ENCODE results near the gene BNC2. TPM values are rescaled to one million over a fixed set of nuclear protein-coding genes. Genes with fewer than 3 reads are reported as not detected.

BNC2 gene
- total RNA-seq, 1 donor from 2014 or later = not detected

DNA sequence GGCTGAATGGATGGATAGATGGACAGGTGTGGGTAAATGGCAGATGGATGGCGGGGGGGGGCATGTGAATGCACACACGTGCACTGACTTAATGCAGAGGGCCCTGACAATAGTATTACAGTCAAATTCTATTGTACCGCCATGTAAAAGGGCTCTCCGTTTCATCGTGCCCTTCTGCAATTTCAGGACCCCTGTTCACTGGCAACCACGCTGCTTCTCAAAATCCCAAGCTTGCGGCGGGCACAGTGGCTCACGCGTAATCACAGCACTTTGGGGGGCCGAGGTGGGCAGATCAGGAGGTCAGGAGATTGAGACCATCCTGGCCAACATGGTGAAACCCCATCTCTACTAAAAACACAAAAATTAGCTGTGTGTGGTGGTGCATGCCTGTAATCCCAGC, 211.4 kb downstream of the BNC2 start:
- no peaks in the 10 kb centered on the region for H3K27me3 Mint-ChIP-seq (ENCODE audit: insufficient read depth)
- H3K4me3 Mint-ChIP-seq = no peak overlapping the region
- intact Hi-C loops (cut with micrococcal nuclease) = no loop called here
- peaks cover 5% of the 10 kb centered on the region for H3K9me3 Mint-ChIP-seq
- no peaks in the 10 kb centered on the region for H3K36me3 Mint-ChIP-seq (ENCODE audit: low read depth)
- no peak for DNase-seq (ENCODE audit: low spot score)
- no peaks in the 10 kb centered on the region for H3K4me1 Mint-ChIP-seq (ENCODE audit: low read depth)
- no peak overlapping the region for H3K27ac Mint-ChIP-seq

DNA sequence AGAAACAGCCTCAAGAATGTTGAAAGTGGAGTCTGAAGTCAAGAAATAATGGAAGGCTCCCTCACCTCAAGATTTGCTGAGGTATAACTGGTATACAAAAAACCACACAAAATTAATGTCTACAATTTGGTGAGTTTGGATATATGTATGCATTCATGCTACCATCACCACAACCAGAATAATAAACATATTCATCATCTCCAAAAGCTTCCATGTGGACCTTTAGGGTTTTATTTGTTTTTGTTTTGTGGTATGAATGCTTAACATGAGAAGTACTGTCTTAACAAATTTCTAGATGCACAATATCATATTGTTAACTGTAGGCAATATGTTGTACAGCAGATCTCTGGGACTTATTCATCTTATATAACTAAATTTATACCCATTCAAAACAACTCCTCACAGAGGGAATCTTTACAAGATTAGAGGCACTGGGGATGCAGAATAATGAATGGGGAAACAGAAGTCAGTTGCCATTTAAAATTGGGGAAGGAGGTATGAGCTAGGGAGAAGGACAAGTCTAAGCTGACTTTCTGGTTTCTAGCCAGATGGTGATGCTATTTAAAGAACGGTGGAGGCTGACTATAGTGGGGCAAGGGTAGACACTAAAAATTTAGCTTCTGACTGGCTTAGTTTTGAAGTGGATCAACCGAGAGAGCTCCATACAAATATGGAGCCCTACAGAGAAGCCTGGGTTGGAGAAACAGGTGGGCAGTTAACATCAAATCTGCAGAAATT, 213.9 kb downstream of the BNC2 start:
- no peak overlapping the region for H3K27ac Mint-ChIP-seq
- H3K9me3 Mint-ChIP-seq = peaks cover 5% of the 10 kb centered on the region
- DNase-seq (ENCODE audit: low spot score) = no peak
- H3K4me1 Mint-ChIP-seq (ENCODE audit: low read depth) = no peaks in the 10 kb centered on the region
- intact Hi-C loops (cut with micrococcal nuclease) = no loop called here
- no peaks in the 10 kb centered on the region for H3K27me3 Mint-ChIP-seq (ENCODE audit: insufficient read depth)
- no peaks in the 10 kb centered on the region for H3K36me3 Mint-ChIP-seq (ENCODE audit: low read depth)
- H3K4me3 Mint-ChIP-seq = no peak overlapping the region

DNA sequence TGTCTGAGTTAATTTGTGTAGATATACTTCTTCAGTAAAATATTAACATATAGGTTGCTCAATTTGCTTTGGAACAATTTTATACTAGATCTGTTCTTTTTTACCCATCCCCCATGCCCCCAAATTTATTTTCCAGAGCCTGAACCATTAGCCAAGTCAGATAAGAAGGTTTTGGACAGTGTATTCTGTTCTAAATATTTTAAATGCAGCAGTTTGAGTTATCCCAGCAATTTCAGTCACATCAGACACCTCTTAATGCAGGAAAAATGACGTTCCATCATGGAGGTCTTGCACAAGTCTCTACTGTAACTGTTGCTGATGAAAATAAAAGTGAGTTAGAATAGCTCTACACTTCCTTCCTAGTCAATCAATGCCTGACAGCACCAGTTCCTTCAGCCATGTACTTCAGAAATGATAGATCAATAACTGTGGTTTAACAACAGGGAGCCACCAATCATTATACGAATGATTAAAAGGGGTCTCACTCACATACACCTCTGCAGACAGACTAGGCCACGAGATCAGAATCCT, 215.8 kb downstream of the BNC2 start:
- no peak overlapping the region for H3K4me3 Mint-ChIP-seq
- H3K36me3 Mint-ChIP-seq (ENCODE audit: low read depth) = no peaks in the 10 kb centered on the region
- DNase-seq (ENCODE audit: low spot score) = no peak
- H3K4me1 Mint-ChIP-seq (ENCODE audit: low read depth) = no peaks in the 10 kb centered on the region
- no peak overlapping the region for H3K27ac Mint-ChIP-seq
- intact Hi-C loops (cut with micrococcal nuclease) = no loop called here
- peaks cover 5% of the 10 kb centered on the region for H3K9me3 Mint-ChIP-seq
- H3K27me3 Mint-ChIP-seq (ENCODE audit: insufficient read depth) = no peaks in the 10 kb centered on the region

DNA sequence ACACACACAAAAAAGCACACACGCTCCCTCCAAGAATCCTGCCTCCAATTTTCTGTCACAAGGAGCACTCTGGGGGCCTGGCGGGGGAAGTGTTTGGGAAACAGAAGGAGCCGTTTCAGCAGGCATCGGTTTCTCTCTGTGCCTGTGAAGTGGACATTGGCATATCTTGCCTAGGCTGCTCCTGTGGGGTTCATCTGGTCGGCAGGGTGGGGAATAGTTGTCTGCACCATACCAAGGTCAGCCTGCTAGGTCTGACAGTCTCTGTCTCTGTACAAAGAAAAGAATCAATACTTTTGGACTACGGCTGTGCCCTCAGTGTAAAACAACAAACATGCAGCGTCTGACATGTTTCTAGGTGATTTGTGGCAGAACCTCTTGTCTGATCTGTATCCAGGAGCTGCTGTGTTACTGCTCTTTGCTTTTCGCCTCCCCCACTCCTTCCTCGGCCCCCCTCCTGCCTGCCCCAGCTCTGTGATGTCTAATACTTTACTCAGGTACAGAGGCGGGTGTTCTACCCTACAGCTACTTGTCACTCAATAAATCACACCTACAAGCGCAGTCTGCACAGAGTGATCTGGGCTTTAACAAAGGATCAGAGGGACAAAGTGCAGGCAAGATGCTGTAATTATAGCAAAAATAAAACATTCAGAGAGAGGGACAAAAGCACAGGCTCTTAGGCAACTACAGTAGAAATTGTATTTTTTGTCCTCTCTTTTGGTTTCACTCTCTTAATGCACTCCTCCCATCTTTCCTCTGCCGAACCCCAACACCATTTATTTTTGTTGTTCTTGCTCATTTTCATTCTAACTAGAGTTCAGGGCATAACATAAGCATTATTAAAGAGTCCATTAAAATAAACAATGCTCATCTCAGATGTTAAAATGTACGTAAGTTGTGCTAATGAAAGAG, 216.7 kb downstream of the BNC2 start:
- no peak for DNase-seq (ENCODE audit: low spot score)
- H3K9me3 Mint-ChIP-seq = peaks cover 5% of the 10 kb centered on the region

DNA sequence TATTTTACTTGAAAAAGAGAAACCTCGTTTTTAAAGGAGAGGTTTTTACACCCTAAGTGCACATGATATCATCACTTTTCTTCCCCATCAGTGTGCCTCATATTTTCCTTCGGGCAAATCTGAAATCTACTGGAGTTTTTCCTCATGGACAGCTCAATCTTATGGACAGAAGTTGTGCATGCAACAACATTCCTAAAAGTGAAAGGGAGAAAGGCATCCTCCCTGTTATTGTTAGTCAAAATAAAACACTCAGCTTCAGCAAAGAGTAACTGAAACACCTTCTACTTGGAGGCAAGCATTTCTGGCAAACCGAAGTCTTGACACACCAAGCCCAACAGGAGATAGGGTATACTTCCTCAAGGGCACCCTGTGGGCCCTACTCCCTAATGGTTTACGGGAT, 217.9 kb downstream of the BNC2 start:
- intact Hi-C loops (cut with micrococcal nuclease) = no loop called here
- Mint-ChIP-seq H3K9me3 (peaks cover 5% of the 10 kb centered on the region), H3K27ac (no peak overlapping the region), H3K36me3 (ENCODE audit: low read depth) (no peaks in the 10 kb centered on the region), H3K4me3 (no peak overlapping the region), H3K27me3 (ENCODE audit: insufficient read depth) (no peaks in the 10 kb centered on the region), H3K4me1 (ENCODE audit: low read depth) (no peaks in the 10 kb centered on the region)
- DNase-seq (ENCODE audit: low spot score) = no peak

More for the DNA sequence above, 216.7 kb downstream of the BNC2 start:
- no peaks in the 10 kb centered on the region for H3K36me3 Mint-ChIP-seq (ENCODE audit: low read depth)
- no peaks in the 10 kb centered on the region for H3K27me3 Mint-ChIP-seq (ENCODE audit: insufficient read depth)
- H3K4me1 Mint-ChIP-seq (ENCODE audit: low read depth) = no peaks in the 10 kb centered on the region
- H3K27ac Mint-ChIP-seq = no peak overlapping the region
- H3K4me3 Mint-ChIP-seq = no peak overlapping the region
- intact Hi-C loops (cut with micrococcal nuclease) = no loop called here

DNA sequence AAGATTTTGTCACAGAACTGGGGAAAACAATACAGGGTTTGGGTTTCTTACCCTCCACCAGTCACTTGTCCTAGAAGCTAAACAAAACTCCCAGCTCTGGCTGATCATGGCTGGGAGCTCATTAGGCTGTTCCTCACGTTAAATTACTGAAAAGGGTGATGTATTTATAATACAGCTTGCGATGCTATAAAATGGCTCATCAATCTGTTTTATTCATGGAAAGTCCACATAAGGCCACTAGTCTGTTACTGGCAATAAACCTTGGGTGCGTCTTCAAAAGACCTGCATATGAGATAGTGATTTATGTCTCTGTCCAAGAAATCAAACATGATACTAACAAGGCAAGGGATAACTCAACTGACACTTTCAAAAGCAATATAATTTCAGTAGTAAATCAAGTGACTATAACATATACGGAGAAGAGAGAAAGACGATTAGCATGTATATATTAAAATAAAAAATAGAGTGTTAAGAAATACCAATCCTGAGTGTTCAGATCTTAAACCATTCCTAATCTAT, 219.0 kb downstream of the BNC2 start:
- no peak for DNase-seq (ENCODE audit: low spot score)
- peaks cover 5% of the 10 kb centered on the region for H3K9me3 Mint-ChIP-seq
- H3K4me1 Mint-ChIP-seq (ENCODE audit: low read depth) = no peaks in the 10 kb centered on the region
- H3K27me3 Mint-ChIP-seq (ENCODE audit: insufficient read depth) = no peaks in the 10 kb centered on the region
- H3K36me3 Mint-ChIP-seq (ENCODE audit: low read depth) = no peaks in the 10 kb centered on the region
- no peak overlapping the region for H3K4me3 Mint-ChIP-seq
- intact Hi-C loops (cut with micrococcal nuclease) = no loop called here
- H3K27ac Mint-ChIP-seq = no peak overlapping the region

DNA sequence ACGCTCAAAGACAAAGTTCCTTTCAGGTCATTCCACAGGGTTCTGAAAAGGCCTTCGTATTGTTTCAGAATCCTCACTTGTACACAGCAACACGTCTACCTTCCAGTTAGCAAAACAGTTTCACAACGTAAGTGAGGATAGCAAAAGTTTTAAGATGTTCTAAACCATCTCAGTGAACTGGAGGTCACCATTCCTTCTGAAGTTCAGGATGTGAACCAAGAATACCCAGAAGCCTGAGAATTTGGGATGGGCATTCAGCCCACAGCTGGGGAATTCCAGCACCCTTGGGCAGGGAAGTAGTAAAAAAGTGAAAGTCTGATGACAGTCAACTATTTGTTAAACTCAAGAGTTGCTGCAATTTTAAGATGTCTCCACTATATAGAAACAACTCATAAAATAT, 224.5 kb downstream of the BNC2 start:
- DNase-seq (ENCODE audit: low spot score) = no peak
- no peaks in the 10 kb centered on the region for H3K9me3 Mint-ChIP-seq
- no peaks in the 10 kb centered on the region for H3K36me3 Mint-ChIP-seq (ENCODE audit: low read depth)
- H3K27me3 Mint-ChIP-seq (ENCODE audit: insufficient read depth) = no peaks in the 10 kb centered on the region
- no peak overlapping the region for H3K27ac Mint-ChIP-seq
- intact Hi-C loops (cut with micrococcal nuclease) = no loop called here
- no peaks in the 10 kb centered on the region for H3K4me1 Mint-ChIP-seq (ENCODE audit: low read depth)
- no peak overlapping the region for H3K4me3 Mint-ChIP-seq

DNA sequence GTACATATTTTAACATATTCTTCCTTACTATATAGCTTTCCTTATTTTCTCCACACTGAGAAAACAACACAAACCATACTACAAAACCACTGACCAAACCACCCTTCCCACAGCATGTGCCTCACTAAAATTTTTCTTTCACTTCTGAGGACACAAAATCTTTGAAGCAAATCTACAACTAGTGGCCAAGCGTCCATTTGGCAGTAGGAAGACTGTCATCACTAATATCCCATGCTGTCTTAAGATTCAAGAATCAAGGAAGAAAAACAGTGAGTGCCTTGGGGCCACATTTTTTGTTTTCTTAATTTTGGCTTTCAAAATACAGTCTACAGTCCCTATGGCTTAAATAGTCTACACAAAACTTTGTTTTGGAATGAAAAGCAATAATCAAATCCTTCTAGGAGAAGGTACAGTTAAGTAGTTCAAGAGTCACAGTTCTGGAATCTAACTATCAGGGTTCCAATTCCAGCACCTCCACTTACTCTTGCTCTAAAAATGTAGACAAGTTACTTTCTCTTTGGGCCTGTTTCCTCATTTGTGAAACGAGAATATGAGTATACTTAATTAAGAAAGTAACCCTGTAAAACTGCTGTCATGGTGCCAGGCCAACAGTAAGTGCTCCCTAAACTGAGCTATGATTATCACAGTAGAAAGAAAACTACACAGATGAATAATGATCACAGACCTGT, 227.9 kb downstream of the BNC2 start:
- no peak for DNase-seq (ENCODE audit: low spot score)
- Mint-ChIP-seq H3K4me1 (ENCODE audit: low read depth) (no peaks in the 10 kb centered on the region), H3K4me3 (no peak overlapping the region), H3K27me3 (ENCODE audit: insufficient read depth) (no peaks in the 10 kb centered on the region), H3K9me3 (no peaks in the 10 kb centered on the region), H3K36me3 (ENCODE audit: low read depth) (no peaks in the 10 kb centered on the region), H3K27ac (no peak overlapping the region)
- intact Hi-C loops (cut with micrococcal nuclease) = no loop called here

DNA sequence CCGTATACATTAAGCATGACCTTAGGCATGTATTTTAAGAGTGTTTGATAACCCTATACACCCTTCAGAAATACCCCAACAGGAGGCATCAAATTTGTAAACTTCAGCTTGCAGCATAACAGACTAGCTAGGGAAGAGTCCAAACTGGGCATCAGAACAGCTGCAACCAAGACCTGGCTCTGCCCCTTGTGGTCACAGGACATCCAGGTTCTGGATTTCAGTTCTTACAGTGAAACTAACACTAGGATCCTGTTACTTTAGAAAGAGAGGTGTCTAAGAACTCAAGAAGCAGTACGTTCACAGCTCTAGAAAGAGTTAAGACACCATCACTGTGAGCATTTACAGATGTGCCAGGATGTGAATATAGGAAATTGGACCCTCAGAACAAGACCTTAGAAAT, 229.8 kb downstream of the BNC2 start:
- intact Hi-C loops (cut with micrococcal nuclease) = no loop called here
- Mint-ChIP-seq H3K27me3 (ENCODE audit: insufficient read depth) (no peaks in the 10 kb centered on the region), H3K9me3 (no peaks in the 10 kb centered on the region), H3K27ac (no peak overlapping the region), H3K4me3 (no peak overlapping the region), H3K4me1 (ENCODE audit: low read depth) (no peaks in the 10 kb centered on the region), H3K36me3 (ENCODE audit: low read depth) (no peaks in the 10 kb centered on the region)
- no peak for DNase-seq (ENCODE audit: low spot score)

DNA sequence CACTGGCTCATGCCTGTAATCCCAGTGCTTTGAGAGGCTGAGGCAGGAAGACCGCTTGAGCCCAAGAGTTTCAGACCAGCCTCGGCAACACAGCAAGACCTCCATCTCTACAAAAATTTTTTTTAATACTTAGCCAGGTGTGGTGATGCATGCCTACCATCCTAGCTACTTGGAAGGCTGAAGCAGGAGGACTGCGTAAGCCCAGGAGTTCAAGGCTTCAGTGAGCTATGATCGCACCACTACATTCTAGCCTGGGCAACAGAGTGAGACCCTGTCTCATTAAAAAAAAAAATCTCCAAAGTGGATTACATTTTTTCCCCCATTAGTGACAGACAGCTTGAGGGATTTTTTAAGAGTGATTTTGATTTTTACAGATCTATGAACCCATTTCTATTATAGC, 230.8 kb downstream of the BNC2 start:
- no peak overlapping the region for H3K4me3 Mint-ChIP-seq
- H3K36me3 Mint-ChIP-seq (ENCODE audit: low read depth) = no peaks in the 10 kb centered on the region
- H3K9me3 Mint-ChIP-seq = no peaks in the 10 kb centered on the region
- intact Hi-C loops (cut with micrococcal nuclease) = no loop called here
- no peaks in the 10 kb centered on the region for H3K4me1 Mint-ChIP-seq (ENCODE audit: low read depth)
- no peak for DNase-seq (ENCODE audit: low spot score)
- no peaks in the 10 kb centered on the region for H3K27me3 Mint-ChIP-seq (ENCODE audit: insufficient read depth)
- no peak overlapping the region for H3K27ac Mint-ChIP-seq

DNA sequence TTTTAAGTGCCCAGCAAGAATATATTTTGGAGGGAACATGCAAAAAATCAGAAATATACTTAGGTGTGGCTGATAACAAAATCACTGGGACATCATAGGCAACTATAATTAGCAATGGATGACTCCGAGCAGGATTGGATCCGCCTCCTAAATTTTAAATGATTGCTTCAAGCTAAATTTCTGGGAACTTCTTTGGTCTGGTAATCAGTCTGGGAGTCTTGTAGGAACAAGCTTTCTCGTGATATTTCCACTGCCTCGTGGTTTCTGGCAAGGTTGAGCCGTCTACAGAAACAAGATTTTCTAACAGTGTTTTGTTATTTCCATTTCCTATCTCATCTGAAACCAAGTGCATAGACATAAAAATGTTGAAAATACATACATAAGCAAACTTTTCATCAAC, 232.6 kb downstream of the BNC2 start:
- intact Hi-C loops (cut with micrococcal nuclease) = no loop called here
- no peaks in the 10 kb centered on the region for H3K36me3 Mint-ChIP-seq (ENCODE audit: low read depth)
- no peaks in the 10 kb centered on the region for H3K9me3 Mint-ChIP-seq
- no peak overlapping the region for H3K27ac Mint-ChIP-seq
- DNase-seq (ENCODE audit: low spot score) = no peak
- H3K4me1 Mint-ChIP-seq (ENCODE audit: low read depth) = no peaks in the 10 kb centered on the region
- no peaks in the 10 kb centered on the region for H3K27me3 Mint-ChIP-seq (ENCODE audit: insufficient read depth)
- no peak overlapping the region for H3K4me3 Mint-ChIP-seq

DNA sequence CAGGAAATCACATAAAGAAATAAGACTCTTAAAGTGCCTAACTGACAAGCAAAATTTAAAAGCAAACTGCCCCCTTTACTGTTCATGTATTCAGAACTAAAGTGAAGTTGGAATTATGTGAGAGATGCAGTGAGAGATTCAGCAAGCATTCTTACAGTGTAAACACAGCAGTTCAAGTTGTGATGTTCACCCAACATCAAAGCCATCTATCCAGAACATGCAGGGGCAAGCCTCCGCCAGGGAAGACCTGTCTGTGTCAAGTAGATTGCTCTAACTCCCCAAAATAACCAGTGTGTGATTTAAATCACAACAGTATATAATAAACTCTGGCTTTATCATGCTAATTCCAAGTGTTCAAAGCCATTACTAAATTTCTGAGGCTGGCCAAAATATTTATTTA, 233.3 kb downstream of the BNC2 start:
- Mint-ChIP-seq H3K27me3 (ENCODE audit: insufficient read depth) (no peaks in the 10 kb centered on the region), H3K4me1 (ENCODE audit: low read depth) (no peaks in the 10 kb centered on the region), H3K27ac (no peak overlapping the region), H3K36me3 (ENCODE audit: low read depth) (no peaks in the 10 kb centered on the region), H3K9me3 (no peaks in the 10 kb centered on the region), H3K4me3 (no peak overlapping the region)
- intact Hi-C loops (cut with micrococcal nuclease) = no loop called here
- DNase-seq (ENCODE audit: low spot score) = no peak

DNA sequence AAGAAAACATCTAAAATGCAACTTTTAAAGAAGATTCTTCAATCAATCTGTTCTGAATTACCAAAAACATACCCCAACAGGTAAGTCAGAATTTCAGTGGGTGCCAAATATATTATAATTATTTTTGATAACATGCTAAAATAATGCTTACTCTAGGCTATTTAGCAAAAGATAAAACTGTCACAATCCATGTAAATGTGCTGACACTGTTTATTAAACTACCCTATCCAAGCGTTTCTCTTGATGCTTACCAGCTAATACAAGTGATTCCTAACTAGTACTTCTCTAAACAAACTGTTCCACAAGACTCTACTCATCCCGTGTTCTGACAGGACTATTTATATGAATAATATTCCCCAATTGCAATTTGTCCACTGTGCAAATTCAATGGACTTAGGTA, 236.7 kb downstream of the BNC2 start:
- H3K27me3 Mint-ChIP-seq (ENCODE audit: insufficient read depth) = no peaks in the 10 kb centered on the region
- no peaks in the 10 kb centered on the region for H3K4me1 Mint-ChIP-seq (ENCODE audit: low read depth)
- no peaks in the 10 kb centered on the region for H3K36me3 Mint-ChIP-seq (ENCODE audit: low read depth)
- DNase-seq (ENCODE audit: low spot score) = no peak
- H3K4me3 Mint-ChIP-seq = no peak overlapping the region
- intact Hi-C loops (cut with micrococcal nuclease) = no loop called here
- no peaks in the 10 kb centered on the region for H3K9me3 Mint-ChIP-seq
- H3K27ac Mint-ChIP-seq = no peak overlapping the region

All from activated T-helper 1 cell treated with anti-CD3 and anti-CD28 coated beads, Interleukin-12 subunit alpha, Interleukin-12 subunit beta, Interleukin-2, Interleukin-4 antibody, amounts not matched to agents 30 ng/mL and 10 ng/mL and 1 ng/mL, durations not matched to agents 14 hours and 24 hours and 36 hours (primary cell).